Colonic mucosa (tissue), 4 donors: ENCODE measurements around the gene ABHD10. TPM values are rescaled to one million over a fixed set of nuclear protein-coding genes. Genes with fewer than 3 reads are reported as not detected.
A peak's percentile ranks its signal among the peaks of the same experiment; 100 is the strongest.

Source experiments
- DNase-seq: peaks from one replicate; pipeline ENCODE4 v3.0.0-alpha.2; 2020
- H3K27ac ChIP-seq: fragments of 200-600 bp; one replicate; pipeline ENCODE4 v1.8.0; 2021
- H3K27me3 ChIP-seq: fragments of 200-600 bp; one replicate; pipeline ENCODE4 v1.8.0; 2021
- H3K36me3 ChIP-seq: fragments of 200-600 bp; one replicate; pipeline ENCODE4 v1.8.0; 2021
- H3K4me1 ChIP-seq: fragments of 200-600 bp; one replicate; pipeline ENCODE4 v1.8.0; 2021; ENCODE audit warnings: mild to moderate bottlenecking
- H3K4me3 ChIP-seq: fragments of 200-600 bp; one replicate; pipeline ENCODE4 v1.8.0; 2021
- H3K9ac ChIP-seq, 2 donors: one replicate each; pipeline ENCODE4 v1.7.0; 2013; ENCODE audit warnings: control low read depth in 2 of 2, low read depth in 2 of 2, low read length in 2 of 2
- H3K9me3 ChIP-seq: fragments of 200-600 bp; one replicate; pipeline ENCODE4 v1.8.0; 2021
- CTCF ChIP-seq: fragments of 200-600 bp; IDR thresholded peaks from one replicate; pipeline ENCODE4 v1.8.0; 2022; ENCODE audit warnings: antibody characterized with exemption, mild to moderate bottlenecking
- intact Hi-C: fragments of 100-400 bp; cut with DNase I; formaldehyde crosslinking; loops from one replicate; pipeline ENCODE4 v1.14.1; 2022
- total RNA-seq, 2 donors: library from RNA; stranded (reverse); fragmentation: NEBNext Ultra II Directional in 1 of 2; extraction: Animal tissue kit (Norgen Biotek cat#: 25700) in 1 of 2; gene quantifications; one replicate each; pipeline ENCODE4 v1.2.1, GENCODE V29; 2021
- donor health status: healthy.
- donor health status: DM: no; HTN: no; CAD: no.
- donor health status: DM: no; HTN: no; CAD: no.

Gene ABHD10
- total RNA-seq, 2 donors from 2014 or later = 27.8 to 31.7 TPM

GRCh38 chr3:111980716-111981456 lies 2.1 kb downstream of the ABHD10 start:
- no peak for TF ChIP-seq CTCF

GRCh38 chr3:111981457-111981763 lies 2.6 kb downstream of the ABHD10 start:
- Histone ChIP-seq H3K4me1 (peaks cover 9% of the 10 kb centered on the region), H3K27ac (no peak overlapping the region), H3K27me3 (no peaks in the 10 kb centered on the region), H3K9me3 (no peaks in the 10 kb centered on the region), H3K4me3 (no peak overlapping the region), H3K36me3 (no peaks in the 10 kb centered on the region), H3K9ac (no peak overlapping the region)
- no peak for DNase-seq
- intact Hi-C loops = no loop called here
- TF ChIP-seq CTCF = no peak

More at GRCh38 chr3:111980716-111981456, 2.1 kb downstream of the ABHD10 start:
- intact Hi-C loops = no loop called here
- Histone ChIP-seq H3K36me3 (no peaks in the 10 kb centered on the region), H3K4me1 (peaks cover 9% of the 10 kb centered on the region), H3K27ac (no peak overlapping the region), H3K9ac (no peak overlapping the region), H3K4me3 (no peak overlapping the region), H3K27me3 (no peaks in the 10 kb centered on the region), H3K9me3 (no peaks in the 10 kb centered on the region)
- DNase-seq = no peak

GRCh38 chr3:111984636-111985298 lies 5.9 kb downstream of the ABHD10 start:
- no peak overlapping the region for H3K9ac ChIP-seq
- peaks cover 9% of the 10 kb centered on the region for H3K4me1 ChIP-seq
- H3K36me3 ChIP-seq = no peaks in the 10 kb centered on the region
- DNase-seq = no peak
- no peak overlapping the region for H3K4me3 ChIP-seq
- TF ChIP-seq CTCF = no peak
- no peaks in the 10 kb centered on the region for H3K9me3 ChIP-seq
- no peak overlapping the region for H3K27ac ChIP-seq
- intact Hi-C loops = no loop called here
- no peaks in the 10 kb centered on the region for H3K27me3 ChIP-seq

GRCh38 chr3:111986800-111987199 lies 8.0 kb downstream of the ABHD10 start:
- intact Hi-C loops = loop anchor here (2.0 kb wide), 1 partner anchor 30 kb away; no protein-coding TSS in a partner anchor
- Histone ChIP-seq H3K4me3 (no peak overlapping the region), H3K27me3 (no peaks in the 10 kb centered on the region), H3K9me3 (no peaks in the 10 kb centered on the region), H3K9ac (no peak overlapping the region), H3K36me3 (no peaks in the 10 kb centered on the region), H3K27ac (no peak overlapping the region), H3K4me1 (peaks cover under 1% of the 10 kb centered on the region)
- no peak for DNase-seq
- no peak for TF ChIP-seq CTCF

GRCh38 chr3:111989061-111989678 lies 10.3 kb downstream of the ABHD10 start:
- TF ChIP-seq CTCF = peak; percentile 46
- H3K4me3 ChIP-seq = no peak overlapping the region
- intact Hi-C loops = no loop called here
- H3K4me1 ChIP-seq = no peaks in the 10 kb centered on the region
- no peaks in the 10 kb centered on the region for H3K27me3 ChIP-seq
- no peak overlapping the region for H3K27ac ChIP-seq
- H3K36me3 ChIP-seq = no peaks in the 10 kb centered on the region
- no peaks in the 10 kb centered on the region for H3K9me3 ChIP-seq
- no peak overlapping the region for H3K9ac ChIP-seq
- DNase-seq = no peak
